Measurements from ENCODE around the gene PTMS. TPM values are rescaled to one million over a fixed set of nuclear protein-coding genes. Genes with fewer than 3 reads are reported as not detected.

Gene PTMS
- total and polyA plus RNA-seq, 2 donors from 2014 or later, result 269 to 590 TPM

DNA sequence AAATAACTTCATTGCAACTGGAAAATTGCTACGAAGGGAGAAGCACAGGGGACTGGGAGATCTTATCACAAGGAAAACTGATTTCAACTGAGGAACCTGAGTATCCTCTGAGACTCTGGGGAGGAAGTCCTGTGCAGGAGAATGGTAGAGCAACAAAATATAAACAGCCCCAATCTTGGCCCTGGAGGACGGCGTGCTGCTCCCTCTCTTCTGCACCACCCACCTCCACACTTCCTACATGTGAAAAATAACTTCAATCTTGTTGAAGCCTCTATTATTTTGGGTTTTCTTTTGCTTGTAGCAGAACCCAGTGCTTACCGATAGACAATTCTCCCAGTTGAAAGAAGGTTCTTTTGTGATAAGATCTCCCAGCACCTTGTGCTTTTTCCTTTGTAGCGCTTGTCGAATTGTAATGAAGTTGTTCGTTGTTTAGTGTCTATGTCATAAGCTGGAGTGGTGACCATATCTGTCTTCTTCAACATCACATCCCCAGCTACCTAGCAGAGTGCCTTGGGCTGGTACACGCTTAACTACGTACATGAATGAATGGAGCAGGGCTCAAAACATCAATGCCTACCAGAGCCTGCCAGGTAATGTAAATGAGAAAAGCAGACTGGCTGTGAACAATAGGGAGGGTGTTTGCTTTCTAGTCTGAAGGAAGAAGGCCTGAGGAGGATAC is 20.4 kb downstream of the PTMS start:
- Histone ChIP-seq H3K36me3 (ENCODE audit: control insufficient read depth in 2 of 3, insufficient read depth in 3 of 3, low read length in 3 of 3) (no peaks in the 10 kb centered on the region), H3K27me3 (ENCODE audit: control insufficient read depth, insufficient read depth, low read length) (no peaks in the 10 kb centered on the region), H3K9ac (ENCODE audit: low read length in 3 of 3) (no peak overlapping the region), H3K4me3 (ENCODE audit: low read length in 3 of 3) (no peak overlapping the region), H3K4me1 (ENCODE audit: control insufficient read depth in 2 of 3, insufficient read depth in 2 of 3, low read depth in 1 of 3, low read length in 3 of 3) (peaks cover 0 to 4% (median 0%) of the 10 kb centered on the region in 3 donors), H3K27ac (ENCODE audit: low read depth in 2 of 2, low read length in 2 of 2) (no peak overlapping the region), H3K9me3 (ENCODE audit: control insufficient read depth in 2 of 3, insufficient read depth in 1 of 3, low read length in 3 of 3) (no peaks in the 10 kb centered on the region)
- DNase-seq, result no peak
- no peak for FAIRE-seq
- intact Hi-C loops (cut with DNase I), result no loop called here
- TF ChIP-seq, protein P1, sequence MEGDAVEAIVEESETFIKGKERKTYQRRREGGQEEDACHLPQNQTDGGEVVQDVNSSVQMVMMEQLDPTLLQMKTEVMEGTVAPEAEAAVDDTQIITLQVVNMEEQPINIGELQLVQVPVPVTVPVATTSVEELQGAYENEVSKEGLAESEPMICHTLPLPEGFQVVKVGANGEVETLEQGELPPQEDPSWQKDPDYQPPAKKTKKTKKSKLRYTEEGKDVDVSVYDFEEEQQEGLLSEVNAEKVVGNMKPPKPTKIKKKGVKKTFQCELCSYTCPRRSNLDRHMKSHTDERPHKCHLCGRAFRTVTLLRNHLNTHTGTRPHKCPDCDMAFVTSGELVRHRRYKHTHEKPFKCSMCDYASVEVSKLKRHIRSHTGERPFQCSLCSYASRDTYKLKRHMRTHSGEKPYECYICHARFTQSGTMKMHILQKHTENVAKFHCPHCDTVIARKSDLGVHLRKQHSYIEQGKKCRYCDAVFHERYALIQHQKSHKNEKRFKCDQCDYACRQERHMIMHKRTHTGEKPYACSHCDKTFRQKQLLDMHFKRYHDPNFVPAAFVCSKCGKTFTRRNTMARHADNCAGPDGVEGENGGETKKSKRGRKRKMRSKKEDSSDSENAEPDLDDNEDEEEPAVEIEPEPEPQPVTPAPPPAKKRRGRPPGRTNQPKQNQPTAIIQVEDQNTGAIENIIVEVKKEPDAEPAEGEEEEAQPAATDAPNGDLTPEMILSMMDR (IDR thresholded peaks at IDR 0.05; ENCODE audit: borderline replicate concordance, extremely low read depth, insufficient read depth), result no peak

DNA sequence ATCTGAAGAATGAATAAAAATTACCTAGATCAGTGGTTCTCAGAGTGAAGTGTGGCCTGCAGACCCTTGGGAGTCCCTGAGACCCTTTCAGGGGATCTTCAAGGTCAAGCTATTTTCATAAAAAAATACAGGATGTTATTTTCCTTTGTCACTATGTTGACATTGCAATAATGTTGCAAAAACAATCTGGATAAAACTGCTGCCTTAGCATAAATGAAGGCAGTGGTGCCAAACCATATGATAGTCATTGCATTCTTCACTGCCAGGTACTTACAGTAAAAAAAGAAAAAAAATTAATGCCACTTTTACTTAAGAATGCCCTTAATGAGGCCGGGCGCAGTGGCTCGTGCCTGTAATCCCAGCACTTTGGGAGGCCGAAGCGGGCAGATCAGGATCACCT is 21.1 kb downstream of the PTMS start:
- no peak for FAIRE-seq
- Histone ChIP-seq H3K36me3 (ENCODE audit: control insufficient read depth in 2 of 3, insufficient read depth in 3 of 3, low read length in 3 of 3) (no peaks in the 10 kb centered on the region), H3K27ac (ENCODE audit: low read depth in 2 of 2, low read length in 2 of 2) (no peak overlapping the region), H3K4me1 (ENCODE audit: control insufficient read depth in 2 of 3, insufficient read depth in 2 of 3, low read depth in 1 of 3, low read length in 3 of 3) (peaks cover 0 to 4% (median 0%) of the 10 kb centered on the region in 3 donors), H3K9me3 (ENCODE audit: control insufficient read depth in 2 of 3, insufficient read depth in 1 of 3, low read length in 3 of 3) (no peaks in the 10 kb centered on the region), H3K4me3 (ENCODE audit: low read length in 3 of 3) (no peak overlapping the region), H3K27me3 (ENCODE audit: control insufficient read depth, insufficient read depth, low read length) (no peaks in the 10 kb centered on the region), H3K9ac (ENCODE audit: low read length in 3 of 3) (no peak overlapping the region)
- intact Hi-C loops (cut with DNase I), result no loop called here
- DNase-seq, result no peak
- TF ChIP-seq, protein P1 (IDR thresholded peaks at IDR 0.05; ENCODE audit: borderline replicate concordance, extremely low read depth, insufficient read depth), result no peak

DNA sequence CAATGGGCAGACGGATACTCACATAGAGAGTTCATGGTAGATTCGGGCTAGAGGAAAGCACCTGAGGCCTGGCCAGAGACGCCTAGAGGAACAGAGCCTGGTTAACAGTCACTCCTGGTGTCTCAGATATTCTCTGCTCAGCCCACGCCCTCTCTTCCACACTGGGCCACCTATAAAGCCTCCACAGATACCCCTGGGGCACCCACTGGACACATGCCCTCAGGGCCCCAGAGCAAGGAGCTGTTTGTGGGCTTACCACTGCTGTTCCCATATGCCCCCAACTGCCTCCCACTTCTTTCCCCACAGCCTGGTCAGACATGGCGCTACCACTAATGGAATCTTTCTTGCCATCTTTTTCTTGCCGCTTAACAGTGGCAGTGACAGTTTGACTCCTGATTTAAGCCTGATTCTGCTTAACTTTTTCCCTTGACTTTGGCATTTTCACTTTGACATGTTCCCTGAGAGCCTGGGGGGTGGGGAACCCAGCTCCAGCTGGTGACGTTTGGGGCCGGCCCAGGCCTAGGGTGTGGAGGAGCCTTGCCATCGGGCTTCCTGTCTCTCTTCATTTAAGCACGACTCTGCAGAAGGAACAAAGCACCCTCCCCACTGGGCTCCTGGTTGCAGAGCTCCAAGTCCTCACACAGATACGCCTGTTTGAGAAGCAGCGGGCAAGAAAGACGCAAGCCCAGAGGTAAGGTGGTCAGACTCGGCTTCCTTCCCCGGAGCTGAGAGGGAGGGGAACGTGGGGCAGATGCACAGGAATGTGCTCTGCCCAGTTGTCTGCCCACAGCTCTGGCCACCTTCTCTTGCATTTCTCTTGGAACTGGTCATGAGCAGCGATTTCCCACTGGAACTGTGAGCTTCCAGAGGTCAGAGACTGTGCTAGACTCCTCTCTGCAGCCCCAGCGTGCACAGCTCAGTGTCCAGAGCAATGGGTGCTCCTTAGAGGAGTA is 23.1 kb downstream of the PTMS start, which contains the start of gene CD4:
Gene CD4, plus strand, starts transcription at position 557 of the 953 bp plus-strand sequence. CDS start 10,611 bp downstream, outside the sequence.
- Histone ChIP-seq H3K4me1 (ENCODE audit: control insufficient read depth in 2 of 3, insufficient read depth in 2 of 3, low read depth in 1 of 3, low read length in 3 of 3) (peaks cover 0 to 4% (median 0%) of the 10 kb centered on the region in 3 donors), H3K9me3 (ENCODE audit: control insufficient read depth in 2 of 3, insufficient read depth in 1 of 3, low read length in 3 of 3) (no peaks in the 10 kb centered on the region), H3K9ac (ENCODE audit: low read length in 3 of 3) (peak within 1 kb of the TSS in 1 of 3 donors; percentile 15), H3K4me3 (ENCODE audit: low read length in 3 of 3) (peak within 1 kb of the TSS; percentile 14 to 65 (median 33)), H3K36me3 (ENCODE audit: control insufficient read depth in 2 of 3, insufficient read depth in 3 of 3, low read length in 3 of 3) (no peaks in the 10 kb centered on the region), H3K27ac (ENCODE audit: low read depth in 2 of 2, low read length in 2 of 2) (peak within 1 kb of the TSS in 1 of 2 donors; percentile 2), H3K27me3 (ENCODE audit: control insufficient read depth, insufficient read depth, low read length) (no peaks in the 10 kb centered on the region)
- intact Hi-C loops (cut with DNase I), result no loop called here
- peak in 3 of 5 donors; percentile 39 to 92 (median 57) for DNase-seq
- no peak for FAIRE-seq
- TF ChIP-seq, protein P1 (IDR thresholded peaks at IDR 0.05; ENCODE audit: borderline replicate concordance, extremely low read depth, insufficient read depth), result no peak

Data from kidney (tissue), 14 donors.